Panc1 (cell line): Measurements from ENCODE around the gene RPS14.
"Not testable (repeated sequence)": the region's sequence is repeated elsewhere in the genome, so short reads cannot be mapped to it uniquely, and the experiment has no call there.

ENCODE experiments used
- POLR2AphosphoS5 ChIP-seq: IDR thresholded peaks from 2 replicates; pipeline ENCODE4 v1.6.1; 2012; ENCODE audit warnings: mild to moderate bottlenecking, low read depth, low read length, moderate library complexity
- SIN3A ChIP-seq: IDR thresholded peaks from 2 replicates; pipeline ENCODE4 v1.6.1; 2012; ENCODE audit warnings: low read depth, mild to moderate bottlenecking, low read length, moderate library complexity, borderline replicate concordance; ENCODE audit not compliant: insufficient read depth
- TCF7L2 ChIP-seq: IDR thresholded peaks from 2 replicates; pipeline ENCODE4 v1.6.1; 2011; ENCODE audit warnings: mild to moderate bottlenecking, low read depth, low read length, inconsistent platforms
- TF ChIP-seq, protein P1 (sequence below): fragments of 450-650 bp; IDR thresholded peaks from 2 replicates; pipeline ENCODE4 v1.5.1; 2017; ENCODE audit warnings: mild to moderate bottlenecking
- TF ChIP-seq, protein P2 (sequence below), 2 experiments: IDR thresholded peaks; 2 replicates each; pipeline ENCODE4 v1.6.1; 2011 to 2012; ENCODE audit warnings: low read depth in 2 of 2, control low read depth in 1 of 2, low read length in 1 of 2, mild to moderate bottlenecking in 1 of 2, moderate library complexity in 1 of 2; ENCODE audit not compliant: insufficient read depth in 1 of 2

DNA sequence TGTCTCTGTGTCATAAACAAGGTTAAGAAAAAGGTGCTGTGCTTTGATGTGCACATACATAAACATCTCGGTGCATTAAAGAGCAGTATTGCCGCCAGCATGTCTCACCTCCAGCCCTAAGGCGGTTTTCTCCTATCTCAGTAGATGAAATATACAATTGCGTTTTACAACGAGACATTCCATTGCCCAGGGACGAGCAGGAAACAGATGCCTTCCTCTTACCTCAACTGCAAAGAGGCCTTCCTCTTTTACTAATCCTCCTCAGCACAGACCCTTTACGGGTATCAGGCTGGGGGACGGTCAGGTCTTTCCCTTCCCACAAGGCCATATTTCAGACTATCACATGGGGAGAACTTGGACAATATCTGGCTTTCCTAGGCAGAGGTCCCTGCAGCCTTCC, 4.5 kb upstream of the RPS14 start:
- TF ChIP-seq, protein P1, sequence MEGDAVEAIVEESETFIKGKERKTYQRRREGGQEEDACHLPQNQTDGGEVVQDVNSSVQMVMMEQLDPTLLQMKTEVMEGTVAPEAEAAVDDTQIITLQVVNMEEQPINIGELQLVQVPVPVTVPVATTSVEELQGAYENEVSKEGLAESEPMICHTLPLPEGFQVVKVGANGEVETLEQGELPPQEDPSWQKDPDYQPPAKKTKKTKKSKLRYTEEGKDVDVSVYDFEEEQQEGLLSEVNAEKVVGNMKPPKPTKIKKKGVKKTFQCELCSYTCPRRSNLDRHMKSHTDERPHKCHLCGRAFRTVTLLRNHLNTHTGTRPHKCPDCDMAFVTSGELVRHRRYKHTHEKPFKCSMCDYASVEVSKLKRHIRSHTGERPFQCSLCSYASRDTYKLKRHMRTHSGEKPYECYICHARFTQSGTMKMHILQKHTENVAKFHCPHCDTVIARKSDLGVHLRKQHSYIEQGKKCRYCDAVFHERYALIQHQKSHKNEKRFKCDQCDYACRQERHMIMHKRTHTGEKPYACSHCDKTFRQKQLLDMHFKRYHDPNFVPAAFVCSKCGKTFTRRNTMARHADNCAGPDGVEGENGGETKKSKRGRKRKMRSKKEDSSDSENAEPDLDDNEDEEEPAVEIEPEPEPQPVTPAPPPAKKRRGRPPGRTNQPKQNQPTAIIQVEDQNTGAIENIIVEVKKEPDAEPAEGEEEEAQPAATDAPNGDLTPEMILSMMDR: not testable (repeated sequence)
- TF ChIP-seq, protein P2, sequence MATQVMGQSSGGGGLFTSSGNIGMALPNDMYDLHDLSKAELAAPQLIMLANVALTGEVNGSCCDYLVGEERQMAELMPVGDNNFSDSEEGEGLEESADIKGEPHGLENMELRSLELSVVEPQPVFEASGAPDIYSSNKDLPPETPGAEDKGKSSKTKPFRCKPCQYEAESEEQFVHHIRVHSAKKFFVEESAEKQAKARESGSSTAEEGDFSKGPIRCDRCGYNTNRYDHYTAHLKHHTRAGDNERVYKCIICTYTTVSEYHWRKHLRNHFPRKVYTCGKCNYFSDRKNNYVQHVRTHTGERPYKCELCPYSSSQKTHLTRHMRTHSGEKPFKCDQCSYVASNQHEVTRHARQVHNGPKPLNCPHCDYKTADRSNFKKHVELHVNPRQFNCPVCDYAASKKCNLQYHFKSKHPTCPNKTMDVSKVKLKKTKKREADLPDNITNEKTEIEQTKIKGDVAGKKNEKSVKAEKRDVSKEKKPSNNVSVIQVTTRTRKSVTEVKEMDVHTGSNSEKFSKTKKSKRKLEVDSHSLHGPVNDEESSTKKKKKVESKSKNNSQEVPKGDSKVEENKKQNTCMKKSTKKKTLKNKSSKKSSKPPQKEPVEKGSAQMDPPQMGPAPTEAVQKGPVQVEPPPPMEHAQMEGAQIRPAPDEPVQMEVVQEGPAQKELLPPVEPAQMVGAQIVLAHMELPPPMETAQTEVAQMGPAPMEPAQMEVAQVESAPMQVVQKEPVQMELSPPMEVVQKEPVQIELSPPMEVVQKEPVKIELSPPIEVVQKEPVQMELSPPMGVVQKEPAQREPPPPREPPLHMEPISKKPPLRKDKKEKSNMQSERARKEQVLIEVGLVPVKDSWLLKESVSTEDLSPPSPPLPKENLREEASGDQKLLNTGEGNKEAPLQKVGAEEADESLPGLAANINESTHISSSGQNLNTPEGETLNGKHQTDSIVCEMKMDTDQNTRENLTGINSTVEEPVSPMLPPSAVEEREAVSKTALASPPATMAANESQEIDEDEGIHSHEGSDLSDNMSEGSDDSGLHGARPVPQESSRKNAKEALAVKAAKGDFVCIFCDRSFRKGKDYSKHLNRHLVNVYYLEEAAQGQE (IDR thresholded peaks at IDR 0.05; ENCODE audit: insufficient read depth in 1 of 2, low read depth in 2 of 2, low read length in 1 of 2): not testable (repeated sequence)
- TF ChIP-seq SIN3A, TCF7L2, POLR2AphosphoS5: not testable (repeated sequence)
